IgD-negative memory B cell (primary cell): ENCODE measurements around the gene USP49. TPM values are rescaled to one million over a fixed set of nuclear protein-coding genes. Genes with fewer than 3 reads are reported as not detected.
A peak's percentile ranks its signal among the peaks of the same experiment; 100 is the strongest.

Experiments used
- H3K27ac Mint-ChIP-seq, 3 donors: one replicate each; pipeline ENCODE4 v1.8.0; 2020 to 2022; ENCODE audit warnings: mild to moderate bottlenecking in 3 of 3, mixed read lengths in 3 of 3, moderate library complexity in 1 of 3
- H3K27me3 Mint-ChIP-seq: one replicate; pipeline ENCODE4 v1.8.0; 2021; ENCODE audit warnings: mixed read lengths
- H3K36me3 Mint-ChIP-seq: one replicate; pipeline ENCODE4 v1.8.0; 2020; ENCODE audit warnings: mild to moderate bottlenecking, mixed read lengths
- H3K4me1 Mint-ChIP-seq, 3 donors: one replicate each; pipeline ENCODE4 v1.8.0; 2020 to 2022; ENCODE audit warnings: mixed read lengths in 3 of 3, mild to moderate bottlenecking in 1 of 3
- H3K4me3 Mint-ChIP-seq, 4 donors: one replicate each; pipeline ENCODE4 v1.8.0; 2020 to 2022; ENCODE audit warnings: mild to moderate bottlenecking in 4 of 4, mixed read lengths in 4 of 4, moderate library complexity in 3 of 4
- H3K9me3 Mint-ChIP-seq, 3 donors: one replicate each; pipeline ENCODE4 v1.8.0; 2020 to 2021; ENCODE audit warnings: mixed read lengths in 3 of 3, mild to moderate bottlenecking in 1 of 3
- polyA plus RNA-seq: library from polyadenylated mRNA; unstranded; fragments of 300-500 nt; fragmentation: Illumina TruSeq; gene quantifications from one replicate; pipeline ENCODE4 v1.2.3, GENCODE V29; 2021

USP49 gene
- polyA plus RNA-seq, 1 donor from 2014 or later = 1.5 TPM

GRCh38 chr6:41741625-41742490 lies 153.3 kb downstream of the USP49 start:
- Mint-ChIP-seq H3K36me3 (no peaks in the 10 kb centered on the region), H3K27me3 (no peaks in the 10 kb centered on the region), H3K9me3 (no peaks in the 10 kb centered on the region), H3K4me1 (peaks cover 0 to 2% (median 2%) of the 10 kb centered on the region in 3 donors), H3K27ac (no peak overlapping the region), H3K4me3 (no peak overlapping the region)

GRCh38 chr6:41740366-41741162 lies 154.6 kb downstream of the USP49 start:
- H3K36me3 Mint-ChIP-seq = no peaks in the 10 kb centered on the region
- H3K9me3 Mint-ChIP-seq = no peaks in the 10 kb centered on the region
- no peak overlapping the region for H3K4me3 Mint-ChIP-seq
- no peaks in the 10 kb centered on the region for H3K27me3 Mint-ChIP-seq
- peak overlapping the region in 1 of 3 donors; percentile 82 for H3K27ac Mint-ChIP-seq
- peaks cover 3 to 5% (median 4%) of the 10 kb centered on the region in 3 donors for H3K4me1 Mint-ChIP-seq

Other genes with a start within 250 kb of the USP49 start
- gene TFEB, start 159.8 kb downstream of the USP49 start, polyA plus RNA-seq = 196 TPM
- gene PGC, start 148.0 kb downstream of the USP49 start, polyA plus RNA-seq = not detected
- 2.9 TPM for gene FRS3, start 115.5 kb downstream of the USP49 start, polyA plus RNA-seq
- not detected for gene PRICKLE4, start 114.6 kb downstream of the USP49 start, polyA plus RNA-seq
- gene TOMM6, start 107.7 kb downstream of the USP49 start, polyA plus RNA-seq = 387 TPM
- 9.8 TPM for gene MED20, start 25.8 kb upstream of the USP49 start, polyA plus RNA-seq
- gene BYSL, start 26.1 kb upstream of the USP49 start, polyA plus RNA-seq = 9.6 TPM
- gene CCND3, start 46.4 kb upstream of the USP49 start, polyA plus RNA-seq = 309 TPM
- 22.2 TPM for gene TAF8, start 155.1 kb upstream of the USP49 start, polyA plus RNA-seq
- gene C6orf132, start 247.2 kb upstream of the USP49 start, polyA plus RNA-seq = not detected